Measurements from ENCODE around the gene CIZ1. TPM values are rescaled to one million over a fixed set of nuclear protein-coding genes. Genes with fewer than 3 reads are reported as not detected.

Gene CIZ1
- total and polyA plus RNA-seq, 9 of the 15 experiments (the other 6 are each of a cell fraction or from before 2014, with no cell fraction given) = 6.6 to 329 (median 87.8) TPM

DNA sequence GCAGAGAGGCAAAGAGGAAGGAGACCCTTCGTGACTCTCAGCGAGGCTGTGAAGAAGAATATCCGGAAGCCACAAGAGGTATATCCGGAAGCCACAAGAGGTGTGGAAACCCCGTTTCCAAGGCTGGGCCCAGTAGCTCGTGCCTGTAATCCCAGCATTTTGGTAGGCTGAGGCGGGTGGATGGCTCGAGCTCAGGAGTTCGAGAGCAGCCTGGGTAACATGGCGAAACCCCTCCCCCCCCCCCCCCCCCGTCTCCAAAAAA is 31.9 kb downstream of the CIZ1 start (continued):
- TF ChIP-seq, protein P1, sequence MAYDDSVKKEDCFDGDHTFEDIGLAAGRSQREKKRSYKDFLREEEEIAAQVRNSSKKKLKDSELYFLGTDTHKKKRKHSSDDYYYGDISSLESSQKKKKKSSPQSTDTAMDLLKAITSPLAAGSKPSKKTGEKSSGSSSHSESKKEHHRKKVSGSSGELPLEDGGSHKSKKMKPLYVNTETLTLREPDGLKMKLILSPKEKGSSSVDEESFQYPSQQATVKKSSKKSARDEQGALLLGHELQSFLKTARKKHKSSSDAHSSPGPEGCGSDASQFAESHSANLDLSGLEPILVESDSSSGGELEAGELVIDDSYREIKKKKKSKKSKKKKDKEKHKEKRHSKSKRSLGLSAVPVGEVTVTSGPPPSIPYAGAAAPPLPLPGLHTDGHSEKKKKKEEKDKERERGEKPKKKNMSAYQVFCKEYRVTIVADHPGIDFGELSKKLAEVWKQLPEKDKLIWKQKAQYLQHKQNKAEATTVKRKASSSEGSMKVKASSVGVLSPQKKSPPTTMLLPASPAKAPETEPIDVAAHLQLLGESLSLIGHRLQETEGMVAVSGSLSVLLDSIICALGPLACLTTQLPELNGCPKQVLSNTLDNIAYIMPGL (CRISPR knock-in tag; IDR thresholded peaks at IDR 0.05) = no peak
- TF ChIP-seq MIER1 (IDR thresholded peaks at IDR 0.05; ENCODE audit: low read depth) (no peak), CHD2 (IDR thresholded peaks at IDR 0.05; ENCODE audit: low read depth, low read length) (peak; percentile 54; the same call in 1 of the 2 replicates), WHSC1 (IDR thresholded peaks at IDR 0.05; ENCODE audit: low read length) (no peak), GTF2A2 (tag; IDR thresholded peaks at IDR 0.05) (no peak), ETV1 (tag; conservative IDR thresholded peaks at IDR 0.05; ENCODE audit: low read depth) (peak; percentile 86), THRAP3 (IDR thresholded peaks at IDR 0.05; ENCODE audit: borderline replicate concordance) (no peak), FOXA1 (IDR thresholded peaks at IDR 0.05; ENCODE audit: borderline replicate concordance) (no peak), OTX1 (CRISPR knock-in tag; IDR thresholded peaks at IDR 0.05) (0 out of 2 replicates have a peak, but pooled peaks have one; percentile 3), FOXJ3 (CRISPR knock-in tag; IDR thresholded peaks at IDR 0.05) (no peak), ZNF184 (CRISPR knock-in tag; IDR thresholded peaks at IDR 0.05) (no peak), MTF1 (CRISPR knock-in tag; IDR thresholded peaks at IDR 0.05; ENCODE audit: borderline replicate concordance) (peak; percentile 7; the same call in 1 of the 2 replicates), POLR2A (conservative IDR thresholded peaks at IDR 0.05) (peak; percentile 11; the same call in 1 of the 2 replicates), SUPT5H (IDR thresholded peaks at IDR 0.05) (peak; percentile 22; the same call in 1 of the 2 replicates), RFX1 (IDR thresholded peaks at IDR 0.05) (no peak), NCOA6 (IDR thresholded peaks at IDR 0.05) (no peak), FOS (IDR thresholded peaks at IDR 0.05; ENCODE audit: extremely low read depth, insufficient read length) (no peak), ZNF224 (CRISPR knock-in tag; IDR thresholded peaks at IDR 0.05) (no peak)
- TF ChIP-seq, protein P2, sequence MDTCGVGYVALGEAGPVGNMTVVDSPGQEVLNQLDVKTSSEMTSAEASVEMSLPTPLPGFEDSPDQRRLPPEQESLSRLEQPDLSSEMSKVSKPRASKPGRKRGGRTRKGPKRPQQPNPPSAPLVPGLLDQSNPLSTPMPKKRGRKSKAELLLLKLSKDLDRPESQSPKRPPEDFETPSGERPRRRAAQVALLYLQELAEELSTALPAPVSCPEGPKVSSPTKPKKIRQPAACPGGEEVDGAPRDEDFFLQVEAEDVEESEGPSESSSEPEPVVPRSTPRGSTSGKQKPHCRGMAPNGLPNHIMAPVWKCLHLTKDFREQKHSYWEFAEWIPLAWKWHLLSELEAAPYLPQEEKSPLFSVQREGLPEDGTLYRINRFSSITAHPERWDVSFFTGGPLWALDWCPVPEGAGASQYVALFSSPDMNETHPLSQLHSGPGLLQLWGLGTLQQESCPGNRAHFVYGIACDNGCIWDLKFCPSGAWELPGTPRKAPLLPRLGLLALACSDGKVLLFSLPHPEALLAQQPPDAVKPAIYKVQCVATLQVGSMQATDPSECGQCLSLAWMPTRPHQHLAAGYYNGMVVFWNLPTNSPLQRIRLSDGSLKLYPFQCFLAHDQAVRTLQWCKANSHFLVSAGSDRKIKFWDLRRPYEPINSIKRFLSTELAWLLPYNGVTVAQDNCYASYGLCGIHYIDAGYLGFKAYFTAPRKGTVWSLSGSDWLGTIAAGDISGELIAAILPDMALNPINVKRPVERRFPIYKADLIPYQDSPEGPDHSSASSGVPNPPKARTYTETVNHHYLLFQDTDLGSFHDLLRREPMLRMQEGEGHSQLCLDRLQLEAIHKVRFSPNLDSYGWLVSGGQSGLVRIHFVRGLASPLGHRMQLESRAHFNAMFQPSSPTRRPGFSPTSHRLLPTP (IDR thresholded peaks at IDR 0.05; ENCODE audit: borderline replicate concordance, extremely low read depth, insufficient read length) = no peak
- TF ChIP-seq, protein P3, sequence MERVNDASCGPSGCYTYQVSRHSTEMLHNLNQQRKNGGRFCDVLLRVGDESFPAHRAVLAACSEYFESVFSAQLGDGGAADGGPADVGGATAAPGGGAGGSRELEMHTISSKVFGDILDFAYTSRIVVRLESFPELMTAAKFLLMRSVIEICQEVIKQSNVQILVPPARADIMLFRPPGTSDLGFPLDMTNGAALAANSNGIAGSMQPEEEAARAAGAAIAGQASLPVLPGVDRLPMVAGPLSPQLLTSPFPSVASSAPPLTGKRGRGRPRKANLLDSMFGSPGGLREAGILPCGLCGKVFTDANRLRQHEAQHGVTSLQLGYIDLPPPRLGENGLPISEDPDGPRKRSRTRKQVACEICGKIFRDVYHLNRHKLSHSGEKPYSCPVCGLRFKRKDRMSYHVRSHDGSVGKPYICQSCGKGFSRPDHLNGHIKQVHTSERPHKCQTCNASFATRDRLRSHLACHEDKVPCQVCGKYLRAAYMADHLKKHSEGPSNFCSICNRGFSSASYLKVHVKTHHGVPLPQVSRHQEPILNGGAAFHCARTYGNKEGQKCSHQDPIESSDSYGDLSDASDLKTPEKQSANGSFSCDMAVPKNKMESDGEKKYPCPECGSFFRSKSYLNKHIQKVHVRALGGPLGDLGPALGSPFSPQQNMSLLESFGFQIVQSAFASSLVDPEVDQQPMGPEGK (CRISPR knock-in tag; IDR thresholded peaks at IDR 0.05; ENCODE audit: borderline replicate concordance) = no peak
- TF ChIP-seq, protein P4, sequence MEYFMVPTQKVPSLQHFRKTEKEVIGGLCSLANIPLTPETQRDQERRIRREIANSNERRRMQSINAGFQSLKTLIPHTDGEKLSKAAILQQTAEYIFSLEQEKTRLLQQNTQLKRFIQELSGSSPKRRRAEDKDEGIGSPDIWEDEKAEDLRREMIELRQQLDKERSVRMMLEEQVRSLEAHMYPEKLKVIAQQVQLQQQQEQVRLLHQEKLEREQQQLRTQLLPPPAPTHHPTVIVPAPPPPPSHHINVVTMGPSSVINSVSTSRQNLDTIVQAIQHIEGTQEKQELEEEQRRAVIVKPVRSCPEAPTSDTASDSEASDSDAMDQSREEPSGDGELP (CRISPR knock-in tag; IDR thresholded peaks at IDR 0.05; ENCODE audit: borderline replicate concordance) = no peak
- TF ChIP-seq, protein P5, sequence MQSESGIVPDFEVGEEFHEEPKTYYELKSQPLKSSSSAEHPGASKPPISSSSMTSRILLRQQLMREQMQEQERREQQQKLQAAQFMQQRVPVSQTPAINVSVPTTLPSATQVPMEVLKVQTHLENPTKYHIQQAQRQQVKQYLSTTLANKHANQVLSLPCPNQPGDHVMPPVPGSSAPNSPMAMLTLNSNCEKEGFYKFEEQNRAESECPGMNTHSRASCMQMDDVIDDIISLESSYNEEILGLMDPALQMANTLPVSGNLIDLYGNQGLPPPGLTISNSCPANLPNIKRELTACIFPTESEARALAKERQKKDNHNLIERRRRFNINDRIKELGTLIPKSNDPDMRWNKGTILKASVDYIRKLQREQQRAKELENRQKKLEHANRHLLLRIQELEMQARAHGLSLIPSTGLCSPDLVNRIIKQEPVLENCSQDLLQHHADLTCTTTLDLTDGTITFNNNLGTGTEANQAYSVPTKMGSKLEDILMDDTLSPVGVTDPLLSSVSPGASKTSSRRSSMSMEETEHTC (IDR thresholded peaks at IDR 0.05) = no peak

Measured in K562 (cell line).